B cell (primary cell): ENCODE data around the gene NXPE3. TPM values are rescaled to one million over a fixed set of nuclear protein-coding genes. Genes with fewer than 3 reads are reported as not detected.

Experiments used
- ATAC-seq: fragments of 200-7000 bp; cut with Tn5 transposase; one replicate; pipeline ENCODE4 v1.10.0; 2021; ENCODE audit warnings: low read depth, mild to moderate bottlenecking, moderate number of reproducible peaks, moderate library complexity
- CTCF ChIA-PET: fragments of 350-600 bp; sonication (Branson Sonifier 250); formaldehyde crosslinking; loops from one replicate; lab custom pipeline; 2021; ENCODE audit warnings: antibody characterized with exemption, inconsistent platforms; lab: Charles Lee
- POLR2A ChIA-PET: fragments of 350-600 bp; sonication (Branson Sonifier 250); formaldehyde crosslinking; loops from one replicate; lab custom pipeline; 2021; ENCODE audit warnings: antibody characterized with exemption; lab: Charles Lee
- DNase-seq: peaks from one replicate; pipeline ENCODE4 v3.0.0; 2013
- H2AFZ ChIP-seq: 2 replicates; pipeline ENCODE4 v1.6.1; 2012; ENCODE audit warnings: mild to moderate bottlenecking, low read depth, low read length; ENCODE audit not compliant: insufficient read depth, poor library complexity, severe bottlenecking
- H3K27ac ChIP-seq, 2 donors: 1 replicate in 1 of 2; 2 replicates in 1 of 2; pipeline ENCODE4 v1.5.1; 2012 to 2013; ENCODE audit warnings: low read length in 2 of 2, mild to moderate bottlenecking in 2 of 2, moderate library complexity in 1 of 2
- H3K27me3 ChIP-seq, 4 experiments: fragments of 200-600 bp in 1 of 4; sonication (generic) in 1 of 4; replicated peaks in 1 of 4; 1 replicate in 2 of 4; 2 replicates in 2 of 4; pipeline versions ENCODE4 v1.6.1 to v1.7.0; 2013 to 2016; ENCODE audit warnings: low read length in 3 of 4, mild to moderate bottlenecking in 2 of 4, mixed read lengths in 1 of 4, moderate library complexity in 1 of 4; ENCODE audit not compliant: insufficient read depth in 4 of 4, control insufficient read depth in 3 of 4; ENCODE audit errors: control extremely low read depth in 1 of 4
- H3K36me3 ChIP-seq, 2 experiments: replicated peaks in 1 of 2; 1 replicate in 1 of 2; 2 replicates in 1 of 2; pipeline versions ENCODE4 v1.6.1 to v1.7.1; 2013; ENCODE audit warnings: low read length in 1 of 2; ENCODE audit not compliant: insufficient read depth in 2 of 2, control insufficient read depth in 1 of 2; ENCODE audit errors: control extremely low read depth in 1 of 2, extremely low read depth in 1 of 2
- H3K4me1 ChIP-seq, 2 donors: fragments of 200-600 bp in 1 of 2; sonication (generic) in 1 of 2; 1 replicate in 1 of 2; 2 replicates in 1 of 2; pipeline versions ENCODE4 v1.5.1 to v1.6.1; 2013 to 2017; ENCODE audit warnings: low read length in 2 of 2; ENCODE audit not compliant: control insufficient read depth in 2 of 2, insufficient read depth in 2 of 2
- H3K4me2 ChIP-seq: replicated peaks from 2 replicates; pipeline ENCODE3; 2012; ENCODE audit warnings: mild to moderate bottlenecking, low read depth, low read length; ENCODE audit not compliant: poor library complexity, severe bottlenecking
- H3K4me3 ChIP-seq, 5 experiments: fragments of 200-600 bp in 1 of 5; sonication (generic) in 1 of 5; 1 replicate in 3 of 5; 2 replicates in 2 of 5; pipeline versions ENCODE4 v1.5.1 to v1.7.0; 2011 to 2016; ENCODE audit warnings: low read length in 4 of 5, mild to moderate bottlenecking in 4 of 5, low read depth in 2 of 5, control low read depth in 1 of 5, moderate library complexity in 1 of 5; ENCODE audit not compliant: insufficient read depth in 1 of 5; ENCODE audit errors: control extremely low read depth in 1 of 5, extremely low read depth in 1 of 5
- H3K79me2 ChIP-seq: fragments of 200-600 bp; sonication (generic); one replicate; pipeline ENCODE4 v1.6.0; 2016; ENCODE audit warnings: low read length; ENCODE audit not compliant: control insufficient read depth, insufficient read depth
- H3K9ac ChIP-seq: fragments of 200-600 bp; sonication (generic); 2 replicates; pipeline ENCODE4 v1.6.1; 2017; ENCODE audit warnings: mild to moderate bottlenecking, low read length, moderate library complexity
- H3K9me3 ChIP-seq, 3 donors: one replicate each; pipeline versions ENCODE4 v1.6.1 to v1.7.1; 2013; ENCODE audit warnings: low read length in 2 of 3; ENCODE audit not compliant: control insufficient read depth in 2 of 3, insufficient read depth in 1 of 3; ENCODE audit errors: control extremely low read depth in 1 of 3
- H4K20me1 ChIP-seq: 2 replicates; pipeline ENCODE4 v1.6.0; 2012; ENCODE audit warnings: mild to moderate bottlenecking, low read length; ENCODE audit not compliant: insufficient read depth, control insufficient read depth, poor library complexity, severe bottlenecking
- H3K27ac Mint-ChIP-seq: one replicate; pipeline ENCODE4 v1.8.0; 2021; ENCODE audit warnings: mixed read lengths
- H3K27me3 Mint-ChIP-seq: one replicate; pipeline ENCODE4 v1.8.0; 2021; ENCODE audit warnings: mixed read lengths
- H3K4me1 Mint-ChIP-seq: one replicate; pipeline ENCODE4 v1.8.0; 2021; ENCODE audit warnings: mixed read lengths
- H3K4me3 Mint-ChIP-seq: one replicate; pipeline ENCODE4 v1.8.0; 2021; ENCODE audit warnings: mixed read lengths
- H3K9me3 Mint-ChIP-seq: one replicate; pipeline ENCODE4 v1.8.0; 2022; ENCODE audit warnings: mixed read lengths; ENCODE audit not compliant: insufficient read depth
- CTCF ChIP-seq: fragments of 200-600 bp; IDR thresholded peaks from one replicate; pipeline ENCODE4 v1.8.0; 2022; ENCODE audit warnings: antibody characterized with exemption, mild to moderate bottlenecking
- EZH2 ChIP-seq: IDR thresholded peaks from 2 replicates; pipeline ENCODE4 v1.6.1; 2012; ENCODE audit warnings: borderline replicate concordance, low read depth, mild to moderate bottlenecking, moderate library complexity, low read length; ENCODE audit not compliant: insufficient read depth, poor library complexity, severe bottlenecking
- intact Hi-C: fragments of 100-400 bp; cut with micrococcal nuclease; formaldehyde crosslinking; loops from one replicate; pipeline ENCODE4 v1.10.0; 2022
- polyA plus RNA-seq: library from polyadenylated mRNA; depleted of rRNA; stranded (reverse); fragments of >200 nt; gene quantifications from 2 replicates; pipeline ENCODE4 v1.2.3, GENCODE V29; 2012
- total RNA-seq, 2 donors: library from RNA; stranded (reverse); fragments of 120-200 nt in 1 of 2; gene quantifications; 1 replicate in 1 of 2; 2 replicates in 1 of 2; pipeline versions ENCODE4 v1.2.3 to v1.2.4, GENCODE V29; 2013 to 2022

Gene NXPE3
- total and polyA plus RNA-seq, 2 donors (not counting 1 experiment from before 2014, with no cell fraction given), result 15.4 to 19.7 TPM

GRCh38 chr3:101809178-101810021 is 30.4 kb downstream of the NXPE3 start:
- Histone ChIP-seq H3K4me3 (no peak overlapping the region), H3K4me2 (no peak overlapping the region), H3K9ac (no peak overlapping the region), H4K20me1 (no peaks in the 10 kb centered on the region), H3K9me3 (no peaks in the 10 kb centered on the region), H2AFZ (no peak overlapping the region), H3K4me1 (peaks cover 5 to 13% of the 10 kb centered on the region in 2 donors), H3K36me3 (peaks cover 0 to 6% of the 10 kb centered on the region in 2 experiments), H3K79me2 (peaks cover 12% of the 10 kb centered on the region), H3K27me3 (no peaks in the 10 kb centered on the region), H3K27ac (no peak overlapping the region)
- ChIA-PET CTCF (interaction anchor here (0.7 to 20.1 kb wide), 26 partner anchors 8 to 730 kb away, joined by 3 to 1306 read pairs (median 4); partner anchors contain the start of gene NFKBIZ), POLR2A (interaction anchor here (0.9 kb wide), 1 partner anchor 416 kb away, joined by 4 read pairs; no protein-coding TSS in a partner anchor)
- H3K27ac Mint-ChIP-seq, result no peak overlapping the region
- DNase-seq, result peak; percentile 71
- intact Hi-C loops, result loop anchor here (1.0 to 2.0 kb wide), 2 partner anchors 416 to 727 kb away; no protein-coding TSS in a partner anchor
- H3K9me3 Mint-ChIP-seq, result no peaks in the 10 kb centered on the region
- ATAC-seq, result peak; percentile 64
- no peak overlapping the region for H3K4me3 Mint-ChIP-seq
- H3K4me1 Mint-ChIP-seq, result peaks cover 20% of the 10 kb centered on the region
- H3K27me3 Mint-ChIP-seq, result no peaks in the 10 kb centered on the region
- TF ChIP-seq EZH2 (no peak), CTCF (peak; percentile 88)

GRCh38 chr3:101810022-101810418 is 31.0 kb downstream of the NXPE3 start:
- ChIA-PET CTCF (interaction anchor here (0.6 to 20.1 kb wide), 18 partner anchors 8 to 726 kb away, joined by 3 to 1306 read pairs (median 4); partner anchors contain the start of gene NFKBIZ), POLR2A (no interaction called here)
- Mint-ChIP-seq H3K9me3 (no peaks in the 10 kb centered on the region), H3K27ac (no peak overlapping the region), H3K4me3 (no peak overlapping the region), H3K4me1 (peaks cover 25% of the 10 kb centered on the region), H3K27me3 (no peaks in the 10 kb centered on the region)
- H3K36me3 ChIP-seq, result peaks cover 0 to 6% of the 10 kb centered on the region in 2 experiments
- no peak overlapping the region for H2AFZ ChIP-seq
- ATAC-seq, result no peak
- peaks cover 10 to 20% of the 10 kb centered on the region in 2 donors for H3K4me1 ChIP-seq
- H3K9me3 ChIP-seq, result no peaks in the 10 kb centered on the region
- no peak overlapping the region for H3K4me3 ChIP-seq
- H3K4me2 ChIP-seq, result no peak overlapping the region
- TF ChIP-seq EZH2 (no peak), CTCF (no peak)
- no peak for DNase-seq
- no peaks in the 10 kb centered on the region for H4K20me1 ChIP-seq
- peaks cover 12% of the 10 kb centered on the region for H3K79me2 ChIP-seq
- intact Hi-C loops, result no loop called here
- H3K27me3 ChIP-seq, result no peaks in the 10 kb centered on the region
- no peak overlapping the region for H3K27ac ChIP-seq
- H3K9ac ChIP-seq, result no peak overlapping the region
